NCI-H524 treated with DMSO at 0.1 percent for 48 hours (cell line): ENCODE measurements around the gene SLC2A4RG.

ENCODE experiments used
- DNase-seq: peaks from one replicate; lab custom pipeline; 2025; lab: John Stamatoyannopoulos, UW

Gene SLC2A4RG, protein sequence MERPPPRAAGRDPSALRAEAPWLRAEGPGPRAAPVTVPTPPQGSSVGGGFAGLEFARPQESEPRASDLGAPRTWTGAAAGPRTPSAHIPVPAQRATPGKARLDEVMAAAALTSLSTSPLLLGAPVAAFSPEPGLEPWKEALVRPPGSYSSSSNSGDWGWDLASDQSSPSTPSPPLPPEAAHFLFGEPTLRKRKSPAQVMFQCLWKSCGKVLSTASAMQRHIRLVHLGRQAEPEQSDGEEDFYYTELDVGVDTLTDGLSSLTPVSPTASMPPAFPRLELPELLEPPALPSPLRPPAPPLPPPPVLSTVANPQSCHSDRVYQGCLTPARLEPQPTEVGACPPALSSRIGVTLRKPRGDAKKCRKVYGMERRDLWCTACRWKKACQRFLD

DNA sequence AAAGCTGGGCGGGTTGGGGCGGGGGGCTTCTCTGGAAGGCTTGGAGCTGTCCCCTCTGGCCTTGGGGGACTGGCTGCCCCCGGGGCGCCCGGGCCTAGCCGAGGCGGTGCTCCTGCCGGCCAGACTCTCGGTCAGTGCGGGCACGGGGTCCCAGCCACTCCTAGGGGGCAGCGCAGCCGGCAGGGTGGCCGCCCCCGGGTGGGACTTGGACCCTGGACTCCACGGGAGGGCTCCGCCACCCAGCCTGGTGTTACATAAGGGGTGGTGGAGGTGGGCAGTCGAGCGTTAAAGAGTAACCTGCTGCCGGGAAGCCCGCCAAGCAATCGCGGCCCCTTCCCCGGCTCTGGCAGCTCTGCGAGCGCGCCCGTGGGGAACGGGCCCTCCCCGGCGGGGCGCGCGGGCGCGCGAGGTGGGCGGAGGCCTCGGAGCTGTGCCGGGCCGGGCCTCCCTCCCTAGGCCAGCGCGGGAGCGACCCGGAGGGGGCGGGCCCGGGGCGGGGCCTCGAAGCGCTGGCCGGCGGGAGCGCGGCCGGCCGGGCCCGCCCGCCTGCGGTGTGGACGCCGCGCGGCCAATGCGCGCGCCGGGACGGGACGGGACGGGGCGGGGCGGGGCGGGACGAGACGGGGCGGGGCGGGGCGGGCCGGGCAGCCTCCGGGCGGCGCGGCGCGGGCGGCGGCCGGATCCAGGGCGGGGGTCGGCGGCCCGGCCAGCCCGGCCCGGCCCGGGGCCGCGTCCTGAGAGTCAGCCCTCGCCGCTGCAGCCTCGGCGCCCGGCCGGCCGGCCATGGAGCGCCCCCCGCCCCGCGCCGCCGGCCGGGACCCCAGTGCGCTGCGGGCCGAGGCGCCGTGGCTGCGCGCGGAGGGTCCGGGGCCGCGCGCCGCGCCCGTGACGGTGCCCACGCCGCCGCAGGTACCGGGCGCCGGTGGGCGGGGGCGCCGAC, at the start of gene SLC2A4RG:
Gene SLC2A4RG, plus strand, starts transcription at position 647 of the 940 bp plus-strand sequence. Its CDS starts 137 bp downstream, at position 784.
- no peak for DNase-seq

DNA sequence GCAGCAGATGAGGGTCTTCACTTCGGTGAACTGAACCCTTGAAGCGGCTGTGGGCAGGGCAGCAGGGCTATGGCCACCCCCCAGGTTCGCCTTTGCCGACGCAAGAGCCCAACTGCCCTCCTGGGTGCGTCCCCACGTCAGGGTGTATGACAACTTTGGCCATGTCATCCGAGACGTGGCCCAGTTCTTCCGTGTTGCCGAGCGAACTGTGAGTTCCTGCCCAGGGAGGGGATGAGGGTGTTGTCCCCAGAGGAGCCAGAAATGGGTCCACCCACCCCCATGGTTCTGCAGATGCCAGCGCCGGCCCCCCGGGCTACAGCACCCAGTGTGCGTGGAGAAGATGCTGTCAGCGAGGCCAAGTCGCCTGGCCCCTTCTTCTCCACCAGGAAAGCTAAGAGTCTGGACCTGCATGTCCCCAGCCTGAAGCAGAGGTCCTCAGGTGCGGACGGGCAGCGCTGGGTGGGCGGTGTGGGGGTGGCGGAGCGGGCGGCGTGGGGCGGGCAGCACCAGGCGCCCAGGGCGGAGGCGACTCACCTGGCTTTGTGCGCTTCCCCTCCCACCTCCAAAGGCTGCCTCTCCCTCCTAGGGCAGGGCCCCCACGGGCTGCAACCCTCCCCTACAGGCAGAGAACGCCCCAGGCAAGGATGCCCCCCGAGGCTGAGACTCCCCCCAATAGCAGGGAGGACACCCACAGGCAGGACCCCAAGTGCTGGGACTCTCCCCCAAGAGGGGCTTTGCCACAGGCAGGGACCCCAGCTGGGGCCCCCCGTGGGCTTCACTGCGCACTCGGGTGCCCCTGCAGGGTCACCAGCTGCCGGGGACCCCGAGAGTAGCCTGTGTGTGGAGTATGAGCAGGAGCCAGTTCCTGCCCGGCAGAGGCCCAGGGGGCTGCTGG, 49.3 kb upstream of the SLC2A4RG start:
- DNase-seq, result no peak

DNA sequence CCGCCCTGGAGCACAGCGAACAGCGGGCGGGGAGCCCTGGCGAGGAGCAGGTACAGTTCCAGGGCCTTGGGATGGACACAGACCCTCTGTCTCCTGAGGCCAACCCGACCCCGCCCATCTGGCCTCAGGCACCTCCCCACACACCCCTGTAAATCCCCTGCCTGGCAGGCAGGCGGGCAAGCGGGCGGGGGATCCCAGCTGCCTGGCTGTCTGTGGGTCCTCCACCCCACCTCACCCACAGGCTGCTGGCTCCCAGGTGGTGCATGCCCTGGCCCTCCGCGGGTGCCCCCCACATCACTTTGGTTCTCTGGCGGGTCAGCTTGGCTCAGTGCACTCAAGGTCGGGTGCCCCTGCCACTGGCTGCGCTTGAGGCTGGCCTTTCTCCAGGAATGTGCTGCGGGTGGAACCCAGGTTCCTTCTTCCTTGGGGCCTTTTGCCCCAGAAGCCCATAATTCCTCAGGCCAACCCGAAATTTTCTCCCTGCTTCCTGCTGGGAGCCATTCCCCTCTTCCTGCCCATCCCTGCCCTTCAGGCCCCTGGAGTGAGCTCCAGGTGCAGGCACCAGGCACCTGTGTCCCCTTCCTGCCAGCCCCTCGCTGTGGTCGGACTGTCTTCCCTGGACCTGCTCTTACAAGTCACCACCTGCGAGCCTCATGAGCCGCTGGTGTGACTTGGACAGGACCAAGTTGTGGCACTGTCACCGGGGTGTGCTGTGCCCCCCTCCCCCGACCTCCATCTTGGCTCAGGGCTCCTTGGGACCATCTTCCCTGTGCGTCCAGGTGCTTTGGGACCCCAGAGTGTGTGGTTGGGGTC, 48.5 kb upstream of the SLC2A4RG start:
- no peak for DNase-seq

DNA sequence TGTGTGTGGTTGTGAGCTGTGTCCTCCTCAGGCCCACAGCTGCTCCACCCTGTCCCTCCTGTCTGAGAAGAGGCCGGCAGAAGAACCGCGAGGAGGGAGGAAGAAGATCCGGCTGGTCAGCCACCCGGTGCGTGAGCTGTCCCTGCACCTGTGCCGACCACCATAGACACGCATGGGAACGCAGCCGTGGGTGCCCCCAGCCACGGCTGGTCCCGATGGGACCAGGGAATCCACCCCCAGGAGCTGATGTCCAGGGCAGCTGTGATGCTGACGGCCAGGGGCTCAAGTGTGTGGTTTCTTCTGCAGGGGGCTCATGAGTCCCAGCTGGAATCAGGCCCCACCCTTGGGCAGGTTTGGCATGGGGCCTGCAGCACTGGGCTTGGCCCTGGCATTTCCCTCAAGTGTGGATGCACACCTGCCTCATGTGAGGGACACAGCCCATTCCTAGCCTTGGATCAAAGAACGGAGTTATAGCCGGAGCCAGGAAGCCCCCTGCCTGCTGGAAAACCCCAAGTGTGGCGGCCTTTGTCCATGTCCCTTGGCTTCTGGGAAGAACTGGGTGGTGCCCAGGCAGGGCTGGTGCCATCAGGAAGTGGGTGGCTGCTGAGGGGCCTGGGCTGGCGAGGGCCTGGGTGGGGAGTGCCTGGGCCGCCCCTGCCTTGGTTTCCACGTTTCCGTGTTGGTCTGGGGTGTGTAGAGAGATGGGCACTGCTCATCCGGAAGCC, 47.7 kb upstream of the SLC2A4RG start:
- no peak for DNase-seq

DNA sequence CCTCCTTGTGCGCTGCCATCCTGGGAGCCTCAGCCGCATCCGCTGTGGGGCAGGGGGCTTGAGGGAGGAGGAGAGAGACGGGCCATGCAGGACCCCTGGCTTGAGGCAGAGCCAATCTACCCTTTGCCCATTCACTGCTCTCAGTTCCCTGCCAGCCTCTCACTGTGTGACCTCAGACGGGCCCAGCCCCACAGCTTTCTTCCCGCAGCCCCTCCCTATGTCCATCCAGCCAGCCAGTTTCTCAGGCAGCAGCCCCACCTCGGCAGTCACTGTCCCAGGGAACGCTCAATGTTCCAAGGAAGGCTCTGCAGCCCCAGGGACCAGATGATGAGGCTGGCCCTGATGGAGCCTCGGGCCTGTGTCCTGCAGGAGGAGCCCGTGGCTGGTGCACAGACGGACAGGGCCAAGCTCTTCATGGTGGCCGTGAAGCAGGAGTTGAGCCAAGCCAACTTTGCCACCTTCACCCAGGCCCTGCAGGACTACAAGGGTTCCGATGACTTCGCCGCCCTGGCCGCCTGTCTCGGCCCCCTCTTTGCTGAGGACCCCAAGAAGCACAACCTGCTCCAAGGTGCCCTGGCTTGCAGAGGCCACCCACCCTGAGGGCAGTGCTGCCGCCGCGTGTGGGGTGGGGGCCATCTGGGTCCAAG, 47.0 kb upstream of the SLC2A4RG start:
- no peak for DNase-seq

DNA sequence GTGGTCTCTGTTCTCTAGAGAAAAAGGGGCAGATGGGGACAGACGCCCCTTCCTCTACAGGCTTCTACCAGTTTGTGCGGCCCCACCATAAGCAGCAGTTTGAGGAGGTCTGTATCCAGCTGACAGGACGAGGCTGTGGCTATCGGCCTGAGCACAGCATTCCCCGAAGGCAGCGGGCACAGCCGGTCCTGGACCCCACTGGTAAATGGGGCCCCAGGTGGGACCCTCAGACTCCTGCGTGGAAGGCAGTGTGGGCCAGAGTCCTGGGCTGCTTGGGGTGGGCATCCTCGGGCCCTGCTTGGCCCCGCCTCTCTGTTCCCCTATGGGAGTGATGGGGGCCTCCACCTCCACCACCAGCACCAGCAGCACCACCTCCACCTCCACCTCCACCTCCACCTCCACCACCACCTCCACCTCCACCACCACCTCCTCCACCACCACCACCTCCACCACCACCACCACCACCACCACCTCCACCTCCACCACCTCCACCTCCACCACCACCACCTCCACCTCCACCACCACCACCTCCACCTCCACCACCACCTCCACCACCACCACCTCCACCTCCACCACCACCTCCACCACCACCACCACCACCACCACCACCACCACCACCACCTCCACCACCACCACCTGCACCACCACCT, 46.4 kb upstream of the SLC2A4RG start:
- DNase-seq, result no peak

DNA sequence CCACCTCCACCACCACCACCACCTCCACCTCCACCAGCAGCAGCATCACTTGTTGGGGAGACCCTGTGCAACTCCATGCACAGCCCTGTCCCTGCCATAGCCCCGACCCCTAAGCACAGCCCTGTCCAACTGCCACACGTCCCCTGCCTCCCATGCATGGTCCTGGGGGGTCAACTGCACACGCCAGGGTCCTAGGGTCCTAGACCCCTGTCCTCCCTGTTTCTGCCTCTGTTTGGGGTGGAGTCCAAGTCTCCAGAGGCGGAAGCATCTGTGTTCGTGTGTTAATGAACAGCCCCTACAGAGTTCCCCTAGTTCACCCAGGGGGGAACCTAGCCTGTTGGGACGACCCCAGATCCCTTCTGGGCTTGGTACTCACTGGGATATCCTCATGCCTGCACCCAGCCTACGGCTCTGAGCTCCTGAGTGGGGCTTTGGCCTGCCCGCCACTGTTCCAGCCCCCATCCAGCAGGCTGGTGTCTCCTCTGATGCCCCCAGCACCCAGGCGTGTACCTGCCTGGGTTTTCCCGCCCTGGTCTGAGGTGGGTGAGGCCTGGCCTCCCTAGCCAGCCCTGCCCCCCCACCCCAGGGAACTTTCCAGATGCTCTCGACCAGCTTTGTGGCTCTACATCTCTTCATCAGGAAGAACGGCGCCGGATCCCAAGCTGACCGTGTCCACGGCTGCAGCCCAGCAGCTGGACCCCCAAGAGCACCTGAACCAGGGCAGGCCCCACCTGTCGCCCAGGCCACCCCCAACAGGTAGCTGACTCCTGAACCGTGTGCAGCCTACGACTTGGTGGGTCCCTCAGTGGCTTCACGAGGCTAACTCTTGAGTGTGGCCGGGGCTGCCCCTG, 45.6 kb upstream of the SLC2A4RG start:
- DNase-seq, result no peak

DNA sequence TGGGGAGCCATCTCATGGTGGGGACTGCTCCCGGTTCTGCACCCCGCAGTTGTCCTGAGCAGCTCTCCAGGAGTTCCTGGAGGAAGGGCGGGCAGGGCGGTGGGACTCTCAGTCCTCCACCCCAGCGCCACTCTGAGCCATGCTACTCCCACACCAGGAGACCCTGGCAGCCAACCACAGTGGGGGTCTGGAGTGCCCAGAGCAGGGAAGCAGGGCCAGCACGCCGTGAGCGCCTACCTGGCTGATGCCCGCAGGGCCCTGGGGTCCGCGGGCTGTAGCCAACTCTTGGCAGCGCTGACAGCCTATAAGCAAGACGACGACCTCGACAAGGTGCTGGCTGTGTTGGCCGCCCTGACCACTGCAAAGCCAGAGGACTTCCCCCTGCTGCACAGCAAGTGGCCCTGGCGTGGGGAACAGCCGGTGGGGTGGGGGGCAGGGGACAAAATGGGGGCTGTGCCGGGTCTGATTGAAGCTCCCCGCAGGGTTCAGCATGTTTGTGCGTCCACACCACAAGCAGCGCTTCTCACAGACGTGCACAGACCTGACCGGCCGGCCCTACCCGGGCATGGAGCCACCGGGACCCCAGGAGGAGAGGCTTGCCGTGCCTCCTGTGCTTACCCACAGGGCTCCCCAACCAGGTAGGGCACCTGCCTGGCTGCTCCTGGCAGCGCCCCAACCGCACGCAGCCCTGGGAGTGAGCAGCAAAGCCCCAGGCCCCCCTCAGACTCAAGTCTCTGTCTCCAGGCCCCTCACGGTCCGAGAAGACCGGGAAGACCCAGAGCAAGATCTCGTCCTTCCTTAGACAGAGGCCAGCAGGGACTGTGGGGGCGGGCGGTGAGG, 44.8 kb upstream of the SLC2A4RG start:
- no peak for DNase-seq

DNA sequence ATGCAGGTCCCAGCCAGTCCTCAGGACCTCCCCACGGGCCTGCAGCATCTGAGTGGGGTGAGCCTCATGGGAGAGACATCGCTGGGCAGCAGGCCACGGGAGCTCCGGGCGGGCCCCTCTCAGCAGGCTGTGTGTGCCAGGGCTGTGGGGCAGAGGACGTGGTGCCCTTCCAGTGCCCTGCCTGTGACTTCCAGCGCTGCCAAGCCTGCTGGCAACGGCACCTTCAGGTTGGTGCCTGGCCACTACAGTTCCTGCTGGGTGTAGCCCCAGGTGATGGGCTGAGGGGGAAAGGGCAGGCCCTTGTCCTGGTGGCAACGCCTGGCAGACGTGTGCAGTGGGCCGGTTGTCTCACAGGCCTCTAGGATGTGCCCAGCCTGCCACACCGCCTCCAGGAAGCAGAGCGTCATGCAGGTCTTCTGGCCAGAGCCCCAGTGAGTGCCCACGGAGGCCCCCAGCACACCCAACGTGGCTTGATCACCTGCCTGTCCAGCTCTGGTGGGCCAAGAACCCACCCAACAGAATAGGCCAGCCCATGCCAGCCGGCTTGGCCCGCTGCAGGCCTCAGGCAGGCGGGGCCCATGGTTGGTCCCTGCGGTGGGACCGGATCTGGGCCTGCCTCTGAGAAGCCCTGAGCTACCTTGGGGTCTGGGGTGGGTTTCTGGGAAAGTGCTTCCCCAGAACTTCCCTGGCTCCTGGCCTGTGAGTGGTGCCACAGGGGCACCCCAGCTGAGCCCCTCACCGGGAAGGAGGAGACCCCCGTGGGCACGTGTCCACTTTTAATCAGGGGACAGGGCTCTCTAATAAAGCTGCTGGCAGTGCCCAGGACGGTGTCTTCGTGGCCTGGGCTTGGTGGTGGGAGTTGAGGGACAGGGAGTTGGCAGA, 43.9 kb upstream of the SLC2A4RG start:
- DNase-seq, result no peak

DNA sequence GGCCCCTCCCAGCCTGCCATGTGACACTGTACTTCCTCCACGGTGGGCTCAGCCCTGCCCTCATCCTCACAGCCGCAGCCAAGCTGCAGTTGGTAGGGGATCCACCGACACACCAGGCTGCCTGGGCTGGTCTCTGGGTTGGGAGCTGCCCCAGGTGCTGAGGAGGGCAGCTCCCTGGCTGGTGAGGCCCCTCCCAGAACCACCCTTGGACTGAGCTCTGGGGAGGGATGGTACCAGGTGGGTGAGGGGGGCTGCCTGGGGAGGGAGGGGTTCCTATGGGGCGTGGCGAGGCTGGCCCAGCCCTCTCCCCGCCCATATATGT, 43.3 kb upstream of the SLC2A4RG start:
- no peak for DNase-seq

DNA sequence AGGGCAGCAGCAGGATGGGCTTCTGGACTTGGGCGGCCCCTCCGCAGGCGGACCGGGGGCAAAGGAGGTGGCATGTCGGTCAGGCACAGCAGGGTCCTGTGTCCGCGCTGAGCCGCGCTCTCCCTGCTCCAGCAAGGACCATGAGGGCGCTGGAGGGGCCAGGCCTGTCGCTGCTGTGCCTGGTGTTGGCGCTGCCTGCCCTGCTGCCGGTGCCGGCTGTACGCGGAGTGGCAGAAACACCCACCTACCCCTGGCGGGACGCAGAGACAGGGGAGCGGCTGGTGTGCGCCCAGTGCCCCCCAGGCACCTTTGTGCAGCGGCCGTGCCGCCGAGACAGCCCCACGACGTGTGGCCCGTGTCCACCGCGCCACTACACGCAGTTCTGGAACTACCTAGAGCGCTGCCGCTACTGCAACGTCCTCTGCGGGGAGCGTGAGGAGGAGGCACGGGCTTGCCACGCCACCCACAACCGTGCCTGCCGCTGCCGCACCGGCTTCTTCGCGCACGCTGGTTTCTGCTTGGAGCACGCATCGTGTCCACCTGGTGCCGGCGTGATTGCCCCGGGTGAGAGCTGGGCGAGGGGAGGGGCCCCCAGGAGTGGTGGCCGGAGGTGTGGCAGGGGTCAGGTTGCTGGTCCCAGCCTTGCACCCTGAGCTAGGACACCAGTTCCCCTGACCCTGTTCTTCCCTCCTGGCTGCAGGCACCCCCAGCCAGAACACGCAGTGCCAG, 42.8 kb upstream of the SLC2A4RG start, which contains the start of gene TNFRSF6B:
Gene TNFRSF6B, plus strand, starts transcription at position 25 of the 729 bp plus-strand sequence. Its CDS starts 116 bp downstream, at position 141.
- no peak for DNase-seq

DNA sequence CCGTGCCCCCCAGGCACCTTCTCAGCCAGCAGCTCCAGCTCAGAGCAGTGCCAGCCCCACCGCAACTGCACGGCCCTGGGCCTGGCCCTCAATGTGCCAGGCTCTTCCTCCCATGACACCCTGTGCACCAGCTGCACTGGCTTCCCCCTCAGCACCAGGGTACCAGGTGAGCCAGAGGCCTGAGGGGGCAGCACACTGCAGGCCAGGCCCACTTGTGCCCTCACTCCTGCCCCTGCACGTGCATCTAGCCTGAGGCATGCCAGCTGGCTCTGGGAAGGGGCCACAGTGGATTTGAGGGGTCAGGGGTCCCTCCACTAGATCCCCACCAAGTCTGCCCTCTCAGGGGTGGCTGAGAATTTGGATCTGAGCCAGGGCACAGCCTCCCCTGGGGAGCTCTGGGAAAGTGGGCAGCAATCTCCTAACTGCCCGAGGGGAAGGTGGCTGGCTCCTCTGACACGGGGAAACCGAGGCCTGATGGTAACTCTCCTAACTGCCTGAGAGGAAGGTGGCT, 42.2 kb upstream of the SLC2A4RG start:
- no peak for DNase-seq

DNA sequence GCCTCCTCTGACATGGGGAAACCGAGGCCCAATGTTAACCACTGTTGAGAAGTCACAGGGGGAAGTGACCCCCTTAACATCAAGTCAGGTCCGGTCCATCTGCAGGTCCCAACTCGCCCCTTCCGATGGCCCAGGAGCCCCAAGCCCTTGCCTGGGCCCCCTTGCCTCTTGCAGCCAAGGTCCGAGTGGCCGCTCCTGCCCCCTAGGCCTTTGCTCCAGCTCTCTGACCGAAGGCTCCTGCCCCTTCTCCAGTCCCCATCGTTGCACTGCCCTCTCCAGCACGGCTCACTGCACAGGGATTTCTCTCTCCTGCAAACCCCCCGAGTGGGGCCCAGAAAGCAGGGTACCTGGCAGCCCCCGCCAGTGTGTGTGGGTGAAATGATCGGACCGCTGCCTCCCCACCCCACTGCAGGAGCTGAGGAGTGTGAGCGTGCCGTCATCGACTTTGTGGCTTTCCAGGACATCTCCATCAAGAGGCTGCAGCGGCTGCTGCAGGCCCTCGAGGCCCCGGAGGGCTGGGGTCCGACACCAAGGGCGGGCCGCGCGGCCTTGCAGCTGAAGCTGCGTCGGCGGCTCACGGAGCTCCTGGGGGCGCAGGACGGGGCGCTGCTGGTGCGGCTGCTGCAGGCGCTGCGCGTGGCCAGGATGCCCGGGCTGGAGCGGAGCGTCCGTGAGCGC, 41.6 kb upstream of the SLC2A4RG start:
- DNase-seq, result no peak

DNA sequence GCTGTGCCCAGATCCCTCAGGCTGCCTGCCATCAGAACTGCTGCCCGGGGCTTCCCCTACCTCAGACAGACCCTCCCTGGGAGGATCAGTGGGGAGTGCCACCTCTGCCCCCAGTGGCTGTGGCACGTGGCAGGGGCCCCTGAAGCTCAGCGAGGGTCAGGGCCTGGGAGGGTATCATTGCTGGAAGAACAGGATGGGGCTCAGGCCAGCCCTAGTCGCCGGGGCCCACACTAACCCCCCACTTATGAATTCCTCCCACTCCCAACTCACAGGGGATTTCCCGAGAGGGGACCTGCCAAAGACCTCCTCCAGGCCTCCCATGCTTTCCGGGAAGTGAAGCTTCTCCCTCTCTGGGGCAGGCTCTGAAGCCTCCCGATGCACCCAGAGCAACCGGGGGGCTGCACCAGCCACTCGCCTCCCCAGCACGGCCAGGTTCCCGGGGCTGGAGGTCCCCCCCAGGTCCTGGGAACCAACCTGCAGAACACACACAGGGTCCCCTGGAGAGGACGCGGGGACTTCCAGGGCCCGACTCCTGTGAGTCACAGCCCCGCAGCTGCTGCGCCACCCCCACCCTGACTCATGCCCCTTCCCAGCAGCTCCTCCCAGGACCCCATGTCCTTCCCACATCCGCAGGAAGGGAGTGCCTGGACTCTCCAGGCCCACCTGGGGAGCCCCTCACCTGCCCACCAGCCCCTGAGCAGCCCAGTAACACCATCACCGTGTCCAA, 40.7 kb upstream of the SLC2A4RG start:
- no peak for DNase-seq
